Activated T-cell treated with anti-CD3 and anti-CD28 coated beads, Interleukin-2, amount 50 U/mL, for 4 hours (primary cell): ENCODE measurements around the gene NEK6. TPM values are rescaled to one million over a fixed set of nuclear protein-coding genes. Genes with fewer than 3 reads are reported as not detected.

Source experiments
- ATAC-seq, 2 donors: fragments of 200-7000 bp; cut with Tn5 transposase; one replicate each; pipeline ENCODE4 v1.10.0; 2021
- DNase-seq: peaks from one replicate; pipeline ENCODE4 v3.0.0-alpha.2; 2020
- H3K27me3 Mint-ChIP-seq: one replicate; pipeline ENCODE4 v1.8.0; 2021; ENCODE audit warnings: low read depth, mixed read lengths
- H3K36me3 Mint-ChIP-seq: one replicate; pipeline ENCODE4 v1.8.0; 2022; ENCODE audit warnings: mixed read lengths; ENCODE audit not compliant: insufficient read depth
- H3K4me1 Mint-ChIP-seq: one replicate; pipeline ENCODE4 v1.8.0; 2021; ENCODE audit warnings: low read depth, mixed read lengths
- H3K4me3 Mint-ChIP-seq: one replicate; pipeline ENCODE4 v1.8.0; 2021; ENCODE audit warnings: mild to moderate bottlenecking, moderate library complexity, mixed read lengths
- H3K9me3 Mint-ChIP-seq: one replicate; pipeline ENCODE4 v1.8.0; 2021; ENCODE audit warnings: mixed read lengths
- total RNA-seq, 3 donors: library from RNA; stranded (reverse); gene quantifications; one replicate each; pipeline ENCODE4 v1.2.1, GENCODE V29; 2021

The NEK6 gene
- total RNA-seq, 3 donors from 2014 or later, result 29.8 to 46.1 (median 43.0) TPM

- no peaks in the 10 kb centered on the region for H3K27me3 Mint-ChIP-seq
- peaks cover 28% of the 10 kb centered on the region for H3K4me1 Mint-ChIP-seq
- no peaks in the 10 kb centered on the region for H3K9me3 Mint-ChIP-seq
- ATAC-seq (no peak), DNase-seq (no peak)
- no peak overlapping the region for H3K4me3 Mint-ChIP-seq
- peaks cover 32% of the 10 kb centered on the region for H3K36me3 Mint-ChIP-seq
These were observed 142.5 kb downstream of the NEK6 start for GRCh38 chr9:124399968-124400940.

Other genes starting within 250 kb of the NEK6 start
- gene LHX2, start 246.2 kb upstream of the NEK6 start, total RNA-seq, result under 1 TPM in 1 of 3 donors, not detected in 2; 0.10 TPM
- gene PSMB7, start 157.5 kb downstream of the NEK6 start, total RNA-seq, result 100 to 1,000 TPM; 298 to 324 (median 309) TPM
- gene ADGRD2, start 192.5 kb downstream of the NEK6 start, total RNA-seq, result not detected
- under 1 TPM; 0.08 to 0.16 (median 0.15) TPM for gene NR5A1, start 249.4 kb downstream of the NEK6 start, total RNA-seq